ENCODE measurements around the gene PLS1. TPM values are rescaled to one million over a fixed set of nuclear protein-coding genes. Genes with fewer than 3 reads are reported as not detected.

PLS1 gene
- total RNA-seq, 1 experiment from 2014 or later = 38.8 TPM

- H3K9ac ChIP-seq (ENCODE audit: low read length) = no peak overlapping the region
- no peak overlapping the region for H3K4me2 ChIP-seq (ENCODE audit: low read length)
- no peaks in the 10 kb centered on the region for H3K36me3 ChIP-seq (ENCODE audit: control insufficient read depth in 1 of 2, insufficient read depth in 2 of 2, low read length in 2 of 2)
- H2AFZ ChIP-seq (ENCODE audit: low read depth, low read length, poor library complexity, severe bottlenecking) = no peak overlapping the region
- H3K27ac ChIP-seq (ENCODE audit: low read depth, low read length) = no peak overlapping the region
- H3K9me2 ChIP-seq (ENCODE audit: insufficient read depth) = no peaks in the 10 kb centered on the region
- H3K4me1 ChIP-seq (ENCODE audit: control insufficient read depth in 1 of 2, insufficient read depth in 2 of 2, low read length in 2 of 2) = no peaks in the 10 kb centered on the region
- no TSS peak for BruUV-seq (replicated peaks)
- ChIA-PET POLR2A (interaction anchor here (0.8 to 1.0 kb wide), 2 partner anchors 10 to 11 kb away, joined by 3 read pairs; no protein-coding TSS in a partner anchor), CTCF (no interaction called here), RAD21 (ENCODE audit: low non-redundant PET in 1 of 2, low total read pairs in 2 of 2, uncharacterized antibody in 2 of 2, unreplicated experiment in 2 of 2) (no interaction called here)
- H3K4me3 ChIP-seq (replicated peaks in 1 of 2; ENCODE audit: low read depth in 1 of 2, low read length in 2 of 2) = no peak overlapping the region
- intact Hi-C loops (cut with micrococcal nuclease) = no loop called here
- no peaks in the 10 kb centered on the region for H4K20me1 ChIP-seq (ENCODE audit: insufficient read depth)
- TF ChIP-seq EZH2phosphoT487 (IDR thresholded peaks at IDR 0.05; ENCODE audit: borderline replicate concordance) (no peak), ZBTB33 (IDR thresholded peaks at IDR 0.05; ENCODE audit: extremely low read depth, insufficient replicate concordance, low read length) (no peak), CBX3 (IDR thresholded peaks at IDR 0.05; ENCODE audit: low read depth) (no peak), EGR1 (IDR thresholded peaks at IDR 0.05; ENCODE audit: low read depth) (no peak), POLR2A (IDR thresholded peaks at IDR 0.05; ENCODE audit: borderline replicate concordance, extremely low read depth, insufficient read depth, insufficient read length) (no peak), SIN3A (IDR thresholded peaks at IDR 0.05; ENCODE audit: low read depth) (no peak), ZNF274 (IDR thresholded peaks at IDR 0.05; ENCODE audit: low read depth, low read length) (no peak), RAD21 (IDR thresholded peaks at IDR 0.05; ENCODE audit: low read depth) (no peak), SP1 (IDR thresholded peaks at IDR 0.05; ENCODE audit: low read depth) (no peak), CEBPB (IDR thresholded peaks at IDR 0.05; ENCODE audit: low read depth) (no peak), YY1 (IDR thresholded peaks at IDR 0.05; ENCODE audit: extremely low read depth, insufficient replicate concordance, low read depth, low read length) (no peak), TCF7L2 (IDR thresholded peaks at IDR 0.05; ENCODE audit: borderline replicate concordance, extremely low read depth, insufficient read depth, insufficient read length) (no peak), POLR2AphosphoS5 (IDR thresholded peaks at IDR 0.05; ENCODE audit: low read depth, low read length) (no peak), EZH2 (IDR thresholded peaks at IDR 0.05) (no peak), JUND (IDR thresholded peaks at IDR 0.05) (no peak), MAX (IDR thresholded peaks at IDR 0.05) (no peak), FOSL1 (IDR thresholded peaks at IDR 0.05; ENCODE audit: low read depth) (no peak)
- H3K79me2 ChIP-seq (ENCODE audit: insufficient read depth, low read length) = no peaks in the 10 kb centered on the region
- ATAC-seq (no peak), DNase-seq (ENCODE audit: low read depth, low spot score) (no peak)
- no peaks in the 10 kb centered on the region for H3K27me3 ChIP-seq (ENCODE audit: insufficient read depth, low read length)
- H3K9me3 ChIP-seq (ENCODE audit: control insufficient read depth in 1 of 2, insufficient read depth in 1 of 2, low read depth in 1 of 2, low read length in 2 of 2) = no peaks in the 10 kb centered on the region
Observed at GRCh38 chr3:142656575-142656974, 60.4 kb downstream of the PLS1 start.

Data from HCT116 (cell line).